Sigmoid colon (tissue), 4 donors: ENCODE measurements around the gene HEPHL1.

Experiments
- CTCF ChIP-seq, 4 experiments: fragments of 450-650 bp in 3 of 4; fragments of 200-600 bp in 1 of 4; IDR thresholded peaks; one replicate each; pipeline ENCODE4 v1.5.1; 2016 to 2019; ENCODE audit warnings: antibody characterized with exemption in 4 of 4, mild to moderate bottlenecking in 3 of 4, moderate library complexity in 2 of 4
- POLR2AphosphoS5 ChIP-seq, 4 donors: sonication (generic); formaldehyde crosslinking; IDR thresholded peaks; one replicate each; pipeline ENCODE4 v1.6.1; 2017; ENCODE audit warnings: antibody characterized with exemption in 4 of 4

DNA sequence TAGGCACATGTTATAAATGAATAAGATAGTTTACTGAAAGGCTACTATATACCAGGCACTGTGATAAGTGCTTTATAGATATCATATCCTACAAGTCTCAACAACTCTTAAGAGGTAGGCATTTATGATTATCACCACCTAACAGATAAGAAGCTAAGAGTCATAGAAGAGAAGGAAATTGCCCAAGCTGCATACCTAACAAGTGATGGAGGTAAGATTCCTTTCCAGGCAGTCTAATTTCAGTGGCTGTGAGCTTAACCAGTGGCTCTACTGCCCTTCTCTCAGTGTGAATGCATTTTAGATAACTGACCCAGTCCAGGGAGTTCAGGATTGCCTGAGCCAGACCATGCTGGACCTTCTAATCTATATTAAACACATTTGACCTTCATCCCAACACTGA lies 39.2 kb downstream of the HEPHL1 start:
- TF ChIP-seq CTCF (IDR thresholded peaks at IDR 0.05) (no peak), POLR2AphosphoS5 (IDR thresholded peaks at IDR 0.05) (no peak)
